Neural progenitor cell (in vitro differentiated cells): ENCODE measurements around the gene FBXW11.

Experiments used
- CTCF ChIP-seq: fragments of 200-600 bp; sonication (generic); IDR thresholded peaks from 2 replicates; pipeline ENCODE4 v1.5.1; 2017; ENCODE audit warnings: antibody characterized with exemption, mild to moderate bottlenecking
- EZH2 ChIP-seq: fragments of 200-600 bp; sonication (generic); IDR thresholded peaks from 2 replicates; pipeline ENCODE4 v1.6.1; 2017; ENCODE audit warnings: antibody characterized with exemption, mild to moderate bottlenecking, moderate library complexity
- EZH2phosphoT487 ChIP-seq: fragments of 200-600 bp; sonication (generic); IDR thresholded peaks from 2 replicates; pipeline ENCODE4 v1.6.1; 2017; ENCODE audit warnings: antibody characterized with exemption

- TF ChIP-seq CTCF = no peak
- no peak for TF ChIP-seq EZH2
- no peak for TF ChIP-seq EZH2phosphoT487
Measured at GRCh38 chr5:171979606-171980005, 26.8 kb downstream of the FBXW11 start.
